ENCODE measurements around the gene ADAM12. TPM values are rescaled to one million over a fixed set of nuclear protein-coding genes. Genes with fewer than 3 reads are reported as not detected.

Gene ADAM12
- total RNA-seq, 2 donors from 2014 or later: 0.46 TPM; not detected in 1

GRCh38 chr10:125984865-125985495 is 403.3 kb downstream of the ADAM12 start:
- H3K27me3 ChIP-seq (ENCODE audit: control insufficient read depth, insufficient read depth, low read length, poor library complexity, severe bottlenecking): no peaks in the 10 kb centered on the region
- Mint-ChIP-seq H3K27me3 (ENCODE audit: insufficient read depth) (peaks cover 15% of the 10 kb centered on the region), H3K4me1 (peaks cover 14% of the 10 kb centered on the region), H3K4me3 (no peak overlapping the region), H3K36me3 (ENCODE audit: low read depth) (peaks cover 5% of the 10 kb centered on the region), H3K9me3 (peaks cover 3% of the 10 kb centered on the region), H3K27ac (peak overlapping the region; percentile 12)
- no peak for TF ChIP-seq CTCF (conservative IDR thresholded peaks at IDR 0.05)
- 93 to 96% methylated on average over 4 to 5 of the region's 6 CpGs for WGBS, 2 experiments (ENCODE audit: insufficient coverage in 1 of 2, insufficient read length in 1 of 2)
- H3K4me3 ChIP-seq (ENCODE audit: low read length): no peak overlapping the region
- H3K27ac ChIP-seq (ENCODE audit: low read depth, low read length): no peak overlapping the region
- no peak overlapping the region for H3K9ac ChIP-seq (ENCODE audit: extremely low read depth, low read length, poor library complexity, severe bottlenecking)
- no peak for DNase-seq
- H3K9me3 ChIP-seq (ENCODE audit: control insufficient read depth, low read length): no peaks in the 10 kb centered on the region
- H3K36me3 ChIP-seq (ENCODE audit: control insufficient read depth, insufficient read depth, low read length): no peaks in the 10 kb centered on the region
- no peaks in the 10 kb centered on the region for H3K4me1 ChIP-seq (ENCODE audit: control insufficient read depth, insufficient read depth, low read length)

- Mint-ChIP-seq H3K27ac (peak overlapping the region; percentile 12), H3K27me3 (ENCODE audit: insufficient read depth) (peaks cover 10% of the 10 kb centered on the region), H3K4me1 (peaks cover 18% of the 10 kb centered on the region), H3K9me3 (no peaks in the 10 kb centered on the region), H3K4me3 (no peak overlapping the region), H3K36me3 (ENCODE audit: low read depth) (peaks cover 1% of the 10 kb centered on the region)
- no peak overlapping the region for H3K27ac ChIP-seq (ENCODE audit: low read depth, low read length)
- H3K9ac ChIP-seq (ENCODE audit: extremely low read depth, low read length, poor library complexity, severe bottlenecking): no peak overlapping the region
- H3K4me1 ChIP-seq (ENCODE audit: control insufficient read depth, insufficient read depth, low read length): no peaks in the 10 kb centered on the region
- no peaks in the 10 kb centered on the region for H3K9me3 ChIP-seq (ENCODE audit: control insufficient read depth, low read length)
- H3K27me3 ChIP-seq (ENCODE audit: control insufficient read depth, insufficient read depth, low read length, poor library complexity, severe bottlenecking): no peaks in the 10 kb centered on the region
- WGBS, 2 experiments (ENCODE audit: insufficient coverage in 1 of 2, insufficient read length in 1 of 2): 81 to 88% methylated on average over 3 to 4 of the region's 4 CpGs
- no peak for TF ChIP-seq CTCF (conservative IDR thresholded peaks at IDR 0.05)
- no peak overlapping the region for H3K4me3 ChIP-seq (ENCODE audit: low read length)
- H3K36me3 ChIP-seq (ENCODE audit: control insufficient read depth, insufficient read depth, low read length): no peaks in the 10 kb centered on the region
- DNase-seq: no peak
These were observed 403.9 kb downstream of the ADAM12 start for GRCh38 chr10:125984346-125984745.

- Mint-ChIP-seq H3K27ac (no peak overlapping the region), H3K36me3 (ENCODE audit: low read depth) (no peaks in the 10 kb centered on the region), H3K4me3 (no peak overlapping the region), H3K27me3 (ENCODE audit: insufficient read depth) (peaks cover 10% of the 10 kb centered on the region), H3K9me3 (no peaks in the 10 kb centered on the region), H3K4me1 (peaks cover 24% of the 10 kb centered on the region)
- peak; percentile 29 for TF ChIP-seq CTCF (conservative IDR thresholded peaks at IDR 0.05)
- DNase-seq: no peak
- H3K4me1 ChIP-seq (ENCODE audit: control insufficient read depth, insufficient read depth, low read length): no peaks in the 10 kb centered on the region
- no peak overlapping the region for H3K4me3 ChIP-seq (ENCODE audit: low read length)
- no peak overlapping the region for H3K9ac ChIP-seq (ENCODE audit: extremely low read depth, low read length, poor library complexity, severe bottlenecking)
- H3K36me3 ChIP-seq (ENCODE audit: control insufficient read depth, insufficient read depth, low read length): no peaks in the 10 kb centered on the region
- 88 to 93% methylated on average over 4 to 5 of the region's 5 CpGs for WGBS, 2 experiments (ENCODE audit: insufficient coverage in 1 of 2, insufficient read length in 1 of 2)
- H3K9me3 ChIP-seq (ENCODE audit: control insufficient read depth, low read length): no peaks in the 10 kb centered on the region
- no peaks in the 10 kb centered on the region for H3K27me3 ChIP-seq (ENCODE audit: control insufficient read depth, insufficient read depth, low read length, poor library complexity, severe bottlenecking)
- no peak overlapping the region for H3K27ac ChIP-seq (ENCODE audit: low read depth, low read length)
These were observed 404.6 kb downstream of the ADAM12 start for GRCh38 chr10:125983656-125984055.

Measured in endodermal cell (in vitro differentiated cells).